Left renal pelvis (tissue), 4 donors: Measurements from ENCODE around the gene PSD2. TPM values are rescaled to one million over a fixed set of nuclear protein-coding genes. Genes with fewer than 3 reads are reported as not detected.
A peak's percentile ranks its signal among the peaks of the same experiment; 100 is the strongest.

Experiments
- DNase-seq, 4 donors: peaks; one replicate each; pipeline ENCODE4 v3.0.0-alpha.2; 2013; ENCODE audit warnings: low read depth in 4 of 4, low spot score in 3 of 4
- polyA plus RNA-seq, 4 donors: library from polyadenylated mRNA; unstranded; fragments of 120-200 nt; gene quantifications; one replicate each; pipeline ENCODE4 v1.2.1, GENCODE V29; 2013; ENCODE audit not compliant: insufficient read length in 4 of 4

PSD2 gene
- polyA plus RNA-seq, 4 donors: 1.5 to 2.5 (median 2.1) TPM

DNA sequence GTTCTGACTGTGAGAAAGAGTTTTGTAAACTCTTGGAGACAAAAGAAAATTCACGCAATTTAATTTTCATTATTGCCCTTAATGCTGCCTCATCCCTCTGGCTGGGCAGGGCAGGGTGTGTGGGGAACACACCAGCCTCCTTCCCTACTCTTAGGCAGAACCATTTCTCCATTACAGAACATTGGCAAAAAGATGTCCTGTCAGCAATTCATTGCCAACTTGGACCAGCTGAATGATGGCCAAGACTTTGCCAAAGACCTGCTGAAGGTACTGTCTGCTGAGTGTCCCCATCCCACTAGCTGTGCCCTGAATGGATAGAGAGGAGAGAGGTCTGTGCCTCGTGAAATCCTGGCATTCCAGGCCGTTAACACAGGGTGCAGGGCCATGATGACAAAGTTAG is 37.9 kb downstream of the PSD2 start:
- no peak for DNase-seq

DNA sequence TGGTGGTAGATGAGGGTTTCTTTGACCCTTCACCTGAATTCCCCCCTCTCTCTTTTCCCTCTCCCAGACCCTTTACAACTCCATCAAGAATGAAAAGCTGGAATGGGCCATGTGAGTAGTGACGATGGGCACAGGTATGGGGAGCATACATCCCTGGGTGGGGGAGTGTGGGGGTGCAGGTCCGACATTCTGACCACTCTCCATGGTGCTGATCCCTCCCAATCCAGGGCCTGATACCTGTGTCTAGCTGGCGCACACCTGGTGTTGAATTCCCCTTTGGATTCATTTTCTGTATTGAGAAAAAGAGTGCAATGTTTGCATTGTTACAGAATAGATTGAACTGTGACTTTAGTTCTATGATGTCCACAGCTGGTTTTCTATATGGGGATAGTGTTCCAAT is 40.0 kb downstream of the PSD2 start:
- DNase-seq: no peak

DNA sequence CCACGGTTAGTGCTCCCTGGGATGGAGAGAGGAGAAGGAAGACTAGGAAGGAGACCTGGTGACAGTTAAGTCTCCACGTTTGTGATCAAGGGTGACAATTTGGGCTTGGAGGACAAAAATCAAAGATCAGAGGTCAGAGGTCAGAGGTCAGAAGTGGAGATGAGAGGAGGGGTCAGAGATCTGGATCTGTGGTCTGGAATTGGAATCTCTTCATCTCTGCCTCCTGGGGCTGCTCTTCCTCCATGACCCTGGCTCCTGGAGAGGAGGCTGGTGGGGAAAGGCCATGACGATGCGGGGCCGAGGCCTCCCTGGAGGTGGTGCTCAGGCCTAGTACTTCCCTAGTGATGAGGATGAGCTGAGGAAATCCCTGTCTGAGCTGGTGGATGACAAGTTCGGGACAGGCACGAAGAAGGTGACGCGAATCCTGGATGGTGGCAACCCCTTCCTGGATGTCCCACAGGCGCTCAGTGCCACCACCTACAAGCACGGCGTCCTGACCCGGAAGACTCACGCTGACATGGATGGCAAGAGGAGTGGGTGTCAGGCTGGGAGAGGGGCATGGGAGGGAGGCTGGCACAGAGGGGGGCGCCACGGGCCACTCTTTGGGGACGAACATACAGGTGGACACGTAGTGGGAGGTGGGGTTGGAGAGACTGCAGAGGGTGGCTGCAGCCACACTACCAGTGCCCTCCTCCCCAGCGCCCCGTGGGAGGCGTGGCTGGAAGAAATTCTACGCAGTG is 41.0 kb downstream of the PSD2 start:
- no peak for DNase-seq

DNA sequence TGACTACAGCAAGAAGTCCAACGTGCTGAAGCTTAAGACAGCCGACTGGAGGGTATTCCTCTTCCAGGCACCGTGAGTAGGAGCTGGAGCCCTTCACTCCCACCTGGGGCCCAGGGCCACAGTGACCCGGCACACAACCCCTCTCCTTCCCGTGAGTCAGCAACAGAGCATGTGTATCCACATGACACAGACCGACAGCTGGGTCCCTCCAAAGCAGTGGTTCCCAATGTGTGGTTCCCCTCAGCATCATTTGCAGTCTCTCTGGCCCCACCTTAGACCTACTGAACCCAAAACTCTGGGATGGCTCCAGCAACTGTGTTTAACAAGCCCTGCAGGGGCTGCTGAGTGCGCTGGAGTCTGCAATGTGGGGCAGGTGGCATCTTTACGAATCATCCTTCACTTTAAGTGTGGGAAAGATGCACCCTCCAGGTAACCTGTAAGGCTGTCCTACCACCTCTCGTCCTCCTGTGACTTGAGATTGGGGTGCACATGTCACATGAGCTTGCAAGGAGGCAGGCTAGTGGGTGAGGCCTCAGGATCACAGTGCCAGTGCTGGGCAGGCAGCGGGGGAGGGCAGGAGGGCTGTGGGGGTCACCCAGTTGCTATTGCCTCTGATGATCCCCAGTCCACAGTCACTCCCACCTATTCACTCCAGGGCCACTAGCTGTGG is 42.2 kb downstream of the PSD2 start:
- no peak for DNase-seq

DNA sequence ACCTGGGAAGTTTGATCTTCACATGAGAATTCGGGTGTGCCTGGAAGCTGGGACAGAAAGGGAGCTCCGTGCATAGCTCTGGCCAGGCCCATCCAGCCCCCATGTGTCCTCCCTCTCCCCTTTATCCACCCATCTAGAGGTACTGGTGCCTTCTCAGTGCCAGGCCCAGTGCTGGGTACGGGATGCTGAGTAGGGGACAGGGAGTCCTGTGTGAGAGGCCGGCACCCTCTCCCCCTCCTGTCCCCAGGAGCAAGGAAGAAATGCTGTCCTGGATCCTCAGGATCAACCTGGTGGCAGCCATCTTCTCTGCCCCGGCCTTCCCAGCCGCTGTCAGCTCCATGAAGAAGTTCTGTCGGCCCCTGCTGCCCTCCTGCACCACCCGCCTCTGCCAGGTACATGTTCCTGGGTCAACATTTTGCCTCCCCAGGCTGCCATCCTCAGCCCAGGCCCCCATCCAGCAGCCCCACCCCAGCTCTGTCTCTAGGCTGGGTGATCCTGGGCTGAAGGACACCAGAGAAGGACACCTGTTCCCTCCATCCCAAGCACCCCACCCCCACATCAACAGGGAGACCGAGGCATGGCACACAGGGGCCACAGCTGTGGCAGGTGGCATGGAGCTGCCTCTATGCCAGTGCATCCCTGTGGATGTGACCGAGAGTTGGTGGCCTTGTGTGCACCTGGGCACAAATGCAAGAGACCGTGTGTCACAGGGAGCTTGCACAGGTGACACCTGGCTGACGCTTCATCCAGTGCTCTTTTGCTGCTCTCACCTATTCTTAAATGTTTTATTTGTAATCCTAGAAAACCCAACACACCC is 43.0 kb downstream of the PSD2 start:
- DNase-seq: no peak

DNA sequence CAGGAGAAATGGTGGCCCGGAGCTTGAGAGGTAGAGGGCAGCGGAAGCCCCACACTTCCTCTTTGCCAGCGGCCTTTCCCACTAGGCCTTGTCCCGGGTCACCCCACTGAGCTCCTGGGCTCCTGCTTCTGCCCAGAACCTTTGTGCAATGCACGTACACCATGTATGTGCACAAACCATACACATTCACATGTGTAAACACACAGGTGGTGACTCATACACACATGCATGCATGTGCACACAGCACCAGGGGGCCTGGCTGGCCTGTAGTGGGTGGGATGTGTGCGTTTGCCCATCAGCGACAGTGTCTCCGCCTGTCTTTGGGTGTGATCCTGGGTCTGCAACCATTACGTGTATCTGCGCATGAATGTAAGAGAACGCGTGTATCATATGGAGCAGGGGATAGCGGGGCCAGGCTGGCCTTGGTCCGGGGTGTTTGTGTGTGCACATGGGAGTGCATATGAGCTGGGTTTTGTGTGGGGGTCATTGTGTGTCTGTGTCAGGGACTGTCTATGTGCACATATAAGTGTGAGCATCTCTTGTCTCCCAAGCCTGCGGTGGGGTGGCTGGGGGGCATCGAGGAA is 43.7 kb downstream of the PSD2 start:
- DNase-seq: no peak

DNA sequence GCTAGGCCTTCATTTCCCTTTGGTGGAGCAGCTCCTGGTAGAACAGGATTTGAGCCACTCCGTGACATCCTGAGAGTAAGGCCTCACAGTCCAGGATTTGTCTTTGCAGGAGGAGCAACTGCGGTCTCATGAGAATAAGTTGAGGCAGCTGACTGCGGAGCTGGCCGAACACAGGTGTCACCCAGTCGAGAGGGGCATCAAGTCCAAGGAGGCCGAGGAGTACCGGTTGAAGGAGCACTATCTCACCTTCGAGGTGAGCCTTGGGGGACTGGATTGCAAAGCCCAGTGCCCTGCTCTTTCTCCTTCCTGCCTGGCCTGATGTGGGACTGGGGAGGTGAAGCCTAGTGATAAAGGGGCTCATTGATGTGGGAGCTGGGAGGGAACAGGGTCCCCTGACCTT is 44.3 kb downstream of the PSD2 start:
- DNase-seq: no peak

DNA sequence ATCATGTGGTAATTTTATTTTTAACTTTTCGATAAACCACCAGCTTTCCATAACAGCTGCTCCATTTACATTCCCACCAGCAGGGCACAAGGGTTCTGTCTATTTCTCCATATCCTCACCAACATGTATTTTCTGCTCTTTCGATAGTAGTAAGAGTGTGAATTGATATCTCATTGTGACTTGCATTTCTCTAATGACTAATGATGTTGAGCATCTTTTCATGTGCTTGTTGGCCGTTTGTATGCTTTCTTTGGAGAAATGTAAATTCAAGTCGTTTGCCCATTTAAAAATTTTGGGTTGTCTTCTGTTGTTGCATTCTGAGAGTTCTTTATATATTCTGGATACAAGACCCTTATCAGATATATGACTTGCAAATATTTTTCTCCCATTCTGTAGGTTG is 45.9 kb downstream of the PSD2 start:
- DNase-seq: no peak

DNA sequence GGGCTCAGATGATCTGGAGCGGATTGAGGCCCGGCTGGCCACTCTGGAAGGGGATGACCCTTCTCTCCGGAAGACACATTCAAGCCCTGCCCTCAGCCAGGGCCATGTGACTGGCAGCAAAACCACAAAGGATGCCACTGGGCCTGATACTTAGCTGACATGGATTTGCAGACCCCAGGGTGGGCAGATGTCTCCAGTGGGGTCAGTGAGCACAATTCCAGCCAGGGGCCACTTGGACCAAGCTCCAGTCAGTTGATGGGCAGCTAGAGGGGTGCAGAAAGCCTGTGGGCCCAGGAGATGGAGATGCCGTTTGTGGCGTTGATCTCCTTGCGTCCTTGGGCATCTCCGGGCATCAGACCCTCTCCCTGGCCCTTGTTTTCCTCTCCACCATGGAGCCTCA is 46.7 kb downstream of the PSD2 start:
- DNase-seq: no peak

DNA sequence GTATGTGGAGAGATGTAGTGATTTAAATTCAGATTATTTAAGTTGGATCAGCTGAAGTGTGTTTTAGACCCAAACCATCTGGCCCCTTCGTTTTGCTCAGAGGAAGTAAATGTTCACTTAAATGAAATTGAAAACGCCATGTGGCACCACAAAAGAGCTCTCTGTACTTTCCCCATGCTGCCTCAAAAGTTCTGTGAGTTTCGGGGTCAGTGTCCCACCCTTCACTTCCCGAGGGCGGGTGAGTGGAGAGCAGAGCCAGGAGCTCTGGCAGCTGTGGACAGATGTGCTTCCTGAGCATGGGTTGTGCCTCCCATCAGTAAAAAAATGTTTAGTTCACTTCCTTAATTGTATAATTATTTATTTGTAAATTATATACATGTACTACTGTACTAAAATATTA is 48.4 kb downstream of the PSD2 start:
- DNase-seq: no peak

DNA sequence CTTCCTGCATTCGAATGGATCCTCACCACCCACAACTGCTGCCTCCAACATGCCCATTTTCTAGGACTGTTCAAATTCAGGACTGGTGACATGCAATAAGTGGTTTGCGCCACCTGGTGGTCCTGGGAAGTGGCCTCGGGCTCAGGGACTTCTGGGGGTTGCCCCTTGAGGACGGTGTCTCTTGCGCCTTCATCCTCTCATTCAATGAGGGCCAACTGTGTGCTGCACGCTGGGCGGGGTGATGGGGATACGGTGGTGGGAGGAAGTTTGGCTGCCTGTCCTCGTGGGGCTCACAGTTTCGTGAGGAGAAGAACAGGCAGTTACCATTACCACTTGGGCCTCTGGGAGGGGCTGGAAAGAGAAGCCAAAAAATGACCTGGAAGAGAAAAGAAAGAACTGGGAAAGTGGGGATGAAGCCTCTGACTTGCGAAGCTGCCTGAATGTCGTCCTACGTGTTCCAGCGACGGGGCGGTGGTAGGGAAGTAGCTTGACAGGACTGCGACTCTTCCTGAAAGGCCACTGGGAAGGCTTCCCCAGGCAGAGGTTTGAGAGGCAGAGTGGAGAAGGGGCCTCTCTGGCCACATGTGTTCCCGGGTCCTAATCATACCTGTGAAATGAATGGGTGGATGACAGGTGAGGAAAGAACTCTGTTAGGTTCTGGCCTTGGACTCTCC is 49.0 kb downstream of the PSD2 start:
- peak in 3 of 4 donors; percentile 18 to 36 (median 28) for DNase-seq

DNA sequence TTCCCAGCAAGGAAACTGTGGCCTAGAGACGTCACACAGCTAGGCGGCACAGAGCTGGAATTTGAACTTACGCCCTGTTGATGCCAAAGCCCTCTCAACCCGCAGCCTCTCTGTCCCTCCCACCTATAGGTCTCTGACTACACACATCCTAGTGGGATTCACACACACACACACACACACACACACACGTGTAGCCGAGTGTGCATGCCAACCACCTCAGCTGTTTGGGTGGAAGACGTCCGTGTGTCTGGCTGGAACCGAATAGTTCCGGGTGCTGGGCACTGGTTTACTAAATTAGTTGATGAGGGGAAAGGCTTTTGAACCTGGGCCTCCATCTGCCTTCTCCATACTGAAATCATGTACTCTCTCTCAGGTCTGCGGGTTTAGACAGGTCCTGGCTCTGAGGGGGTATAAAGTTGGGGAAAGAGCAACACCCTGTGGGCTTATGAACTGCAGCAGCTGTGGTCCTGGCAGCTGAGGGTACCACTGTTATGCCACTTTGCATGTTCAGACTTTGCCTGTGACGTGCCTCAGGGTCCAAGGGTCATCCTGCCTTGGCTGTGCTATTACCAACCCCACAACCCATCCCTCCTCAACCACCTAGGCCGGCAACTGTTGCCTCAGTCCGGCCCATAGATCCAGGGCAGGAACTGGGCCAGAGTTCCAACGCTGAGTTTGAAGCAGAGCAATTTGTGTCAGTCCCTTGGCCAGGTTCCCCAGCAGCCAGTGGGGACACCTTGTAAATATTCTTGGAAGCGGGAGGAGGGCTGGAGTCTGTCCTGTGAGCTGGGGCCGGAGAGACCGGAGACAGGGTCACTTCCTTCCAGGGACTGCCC is 50.5 kb downstream of the PSD2 start:
- DNase-seq: no peak

DNA sequence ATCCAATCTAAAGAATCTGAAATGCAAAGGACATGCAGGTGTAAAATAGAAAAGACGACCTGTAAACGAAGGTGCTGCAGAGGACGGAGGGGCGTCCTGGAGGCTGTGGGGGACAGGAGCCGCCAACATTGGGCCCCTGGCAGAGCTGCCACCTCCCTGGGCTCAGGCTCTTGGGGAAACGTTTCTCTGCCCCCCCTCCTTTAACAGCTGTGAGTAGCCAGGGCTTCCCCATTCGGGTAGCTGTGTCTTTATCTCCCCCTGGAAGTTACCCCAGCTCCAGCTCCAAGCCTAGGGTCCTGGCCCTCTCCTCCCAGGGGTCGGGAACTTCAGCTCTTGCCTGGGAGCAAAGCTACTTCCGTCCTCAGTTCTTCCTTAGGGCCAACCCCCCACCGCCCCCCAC is 51.5 kb downstream of the PSD2 start:
- DNase-seq: no peak

DNA sequence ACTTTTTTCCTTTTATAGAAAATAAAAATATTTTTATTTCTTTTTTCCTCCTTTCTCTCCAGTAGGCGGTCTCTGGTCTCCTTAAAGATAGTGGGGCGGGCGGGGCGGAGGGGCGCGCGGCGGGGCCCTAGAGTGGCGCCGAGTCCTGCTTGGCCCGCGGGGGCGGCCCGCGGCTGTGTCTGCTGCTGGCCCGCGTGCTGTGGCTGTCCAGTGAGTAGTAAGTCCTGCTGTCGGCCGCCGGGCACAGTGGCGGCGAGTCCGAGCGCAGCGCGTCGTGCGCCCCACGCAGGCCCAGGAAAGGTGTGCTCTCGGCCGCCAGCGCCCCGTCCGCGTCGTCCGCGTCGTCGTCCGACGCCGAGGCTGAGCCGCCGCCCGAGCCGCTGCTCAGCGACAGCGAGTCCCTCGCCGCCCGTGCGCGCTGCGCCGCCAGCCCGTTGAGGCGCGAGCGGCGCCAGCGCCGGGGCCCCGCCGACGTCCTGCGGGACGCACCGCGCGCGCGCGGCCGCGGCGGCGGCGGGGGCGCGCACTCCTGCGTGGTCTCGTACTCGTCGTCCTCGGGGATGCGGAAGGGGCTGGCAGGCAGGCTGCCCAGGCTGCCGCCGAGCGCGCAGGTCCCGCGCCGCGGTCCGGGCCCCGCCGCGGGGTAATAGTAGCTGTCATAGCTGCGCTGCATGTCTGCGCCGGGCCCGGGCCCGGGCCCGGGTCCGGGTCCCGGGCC is 52.3 kb downstream of the PSD2 start:
- DNase-seq: peak in 3 of 4 donors; percentile 30 to 46 (median 39)

DNA sequence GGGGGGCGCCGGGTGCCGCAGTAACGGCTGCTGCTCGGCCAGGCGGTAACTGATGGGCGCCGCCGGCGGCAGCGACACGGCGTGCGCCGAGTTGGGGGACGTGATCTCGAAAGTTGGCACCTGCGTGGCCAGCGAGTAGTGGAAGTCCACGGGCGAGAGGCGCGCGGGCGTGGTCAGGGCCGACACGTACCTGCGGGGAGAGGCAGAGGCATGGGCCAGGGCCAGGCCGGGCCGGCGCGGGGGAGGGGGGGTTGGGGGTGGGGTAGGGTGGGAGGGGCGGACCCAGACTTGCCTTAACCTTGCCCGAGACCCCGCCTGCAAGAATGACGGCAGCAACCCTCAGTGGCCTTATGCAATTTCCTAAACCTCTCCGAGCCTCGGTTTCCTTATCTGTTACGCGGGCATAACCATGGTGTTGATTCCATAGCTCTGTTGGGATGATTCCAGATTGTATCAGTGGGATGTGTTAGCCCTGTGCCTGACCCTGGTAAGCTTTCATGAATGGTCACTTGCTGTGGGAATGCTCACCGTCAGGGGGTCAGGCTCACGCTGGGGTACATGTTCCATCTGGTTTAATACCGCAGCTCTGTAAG is 53.0 kb downstream of the PSD2 start:
- no peak for DNase-seq

DNA sequence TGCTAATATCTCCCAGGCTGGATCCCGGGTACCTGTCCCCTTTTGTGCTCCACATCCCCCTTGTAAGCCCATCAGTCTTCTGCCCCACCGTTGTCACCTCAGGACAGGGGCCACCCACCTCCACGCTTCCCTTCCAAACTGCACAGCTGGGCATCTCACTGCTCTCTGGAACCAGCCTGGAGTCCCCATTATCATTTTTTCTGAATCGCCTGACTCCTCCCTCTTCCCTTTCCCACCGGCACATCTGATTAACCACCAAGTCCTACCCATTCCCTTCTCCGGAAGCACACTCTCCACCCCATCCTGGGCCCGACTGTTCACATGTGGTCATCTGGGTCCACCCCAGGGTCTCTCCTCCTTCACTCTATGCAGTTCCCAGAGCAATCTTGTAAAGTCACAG is 53.9 kb downstream of the PSD2 start:
- DNase-seq: no peak

DNA sequence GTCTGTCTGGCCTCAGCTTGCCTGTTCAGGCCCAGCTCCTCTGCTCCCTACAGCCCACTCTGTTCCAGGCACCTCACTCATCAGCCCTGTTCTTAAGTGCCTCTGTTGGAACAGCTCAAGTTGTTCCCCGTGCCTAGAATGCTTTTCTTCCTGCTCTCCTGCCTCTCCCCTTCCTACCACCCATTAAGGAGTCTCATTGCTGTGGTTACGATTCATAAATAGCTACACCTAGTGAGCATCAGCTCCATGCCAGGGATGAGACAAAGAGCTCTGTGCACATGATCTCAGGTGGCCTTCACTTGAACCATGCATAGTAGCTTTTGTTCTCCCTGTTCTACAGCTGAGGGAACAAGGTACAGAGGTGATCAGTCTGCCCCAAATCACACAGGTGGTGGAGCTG is 54.3 kb downstream of the PSD2 start:
- no peak for DNase-seq

DNA sequence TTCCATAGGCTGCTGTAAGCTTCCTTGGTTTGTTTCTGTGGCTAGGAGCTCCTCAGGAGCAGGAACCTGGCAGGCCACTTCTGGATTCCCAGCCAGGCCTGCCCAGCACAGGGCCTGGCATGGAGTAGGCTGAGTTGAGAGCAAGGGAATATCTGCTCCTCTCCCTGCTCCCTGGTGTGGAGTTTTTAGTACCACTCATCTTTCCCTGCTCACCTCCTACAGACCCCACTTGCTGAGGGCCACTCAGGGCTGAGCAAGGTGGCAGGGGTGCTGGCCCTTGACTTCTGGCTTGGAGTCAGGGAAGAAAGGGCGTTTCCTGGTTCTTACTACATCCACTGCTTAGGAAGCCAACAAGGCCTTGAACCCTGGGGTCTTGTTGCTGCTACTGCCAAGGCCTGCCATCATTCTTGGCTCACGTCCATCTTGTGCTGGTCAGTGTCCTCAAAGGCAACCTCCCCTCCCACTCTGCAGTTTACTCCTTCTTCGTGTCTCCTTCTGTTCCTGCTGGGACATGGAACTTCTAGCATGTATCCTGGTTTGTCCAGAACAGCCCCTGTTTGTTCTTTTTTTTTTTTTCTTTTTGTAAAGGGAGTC is 54.9 kb downstream of the PSD2 start:
- no peak for DNase-seq
